ENCODE data around the gene DPYSL4.

GRCh38 chr10:132167041-132167674 is 19.6 kb upstream of the DPYSL4 start:
- no peak for TF ChIP-seq POLR2AphosphoS5 (IDR thresholded peaks at IDR 0.05)
- no peak for TF ChIP-seq POLR2A (IDR thresholded peaks at IDR 0.05)
